ENCODE measurements around the gene TSSC4.

The TSSC4 gene

DNA sequence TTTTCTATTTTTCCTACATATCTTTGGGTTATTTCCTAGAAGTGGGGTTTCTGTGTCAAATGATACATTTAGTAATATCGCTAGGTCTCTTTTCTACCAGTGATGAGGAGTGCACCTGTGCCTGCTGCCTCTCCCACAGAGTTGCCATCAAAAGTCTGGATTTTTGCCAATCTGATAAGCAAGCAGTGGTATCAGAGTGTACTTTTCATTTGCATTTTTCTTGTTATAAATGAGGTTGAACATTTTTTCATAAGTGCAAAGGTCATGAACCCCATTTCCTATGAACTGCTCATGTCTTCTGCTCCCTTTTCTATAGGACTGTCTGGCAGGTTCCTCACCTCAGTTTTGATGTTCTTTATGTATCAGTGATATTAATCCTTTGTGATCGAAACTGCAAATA, 42.0 kb downstream of the TSSC4 start:
- peaks cover 21% of the 10 kb centered on the region for H3K27me3 Mint-ChIP-seq (ENCODE audit: low read depth)
- H3K27ac Mint-ChIP-seq = no peak overlapping the region
- H3K36me3 Mint-ChIP-seq (ENCODE audit: low read depth) = no peaks in the 10 kb centered on the region
- no peak overlapping the region for H3K4me3 Mint-ChIP-seq
- peaks cover 12% of the 10 kb centered on the region for H3K4me1 Mint-ChIP-seq (ENCODE audit: low read depth)
- H3K9me3 Mint-ChIP-seq = no peaks in the 10 kb centered on the region
- no peak for DNase-seq (ENCODE audit: low spot score)

DNA sequence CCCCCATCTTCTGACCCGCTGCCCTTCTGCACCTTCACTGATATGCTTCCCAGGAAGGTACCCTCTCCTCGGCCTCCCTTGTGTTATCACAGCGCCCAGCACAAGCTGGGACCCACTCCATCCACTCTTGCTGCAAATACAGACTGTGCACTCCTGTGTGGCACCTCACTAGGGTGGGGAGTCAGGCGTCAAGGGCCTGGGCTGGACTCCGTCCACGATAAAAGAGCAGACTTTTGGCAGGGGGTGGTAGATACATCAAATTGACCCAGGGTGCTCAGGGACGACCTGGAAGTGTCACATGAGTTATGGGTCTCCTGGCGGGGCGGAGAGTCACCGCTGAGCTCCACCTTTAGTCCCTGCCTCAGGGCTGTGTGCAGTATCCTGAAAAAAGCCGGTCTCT, 42.9 kb downstream of the TSSC4 start:
- H3K36me3 Mint-ChIP-seq (ENCODE audit: low read depth) = no peaks in the 10 kb centered on the region
- H3K4me3 Mint-ChIP-seq = peak overlapping the region; percentile 11
- no peak overlapping the region for H3K27ac Mint-ChIP-seq
- H3K4me1 Mint-ChIP-seq (ENCODE audit: low read depth) = peaks cover 12% of the 10 kb centered on the region
- no peaks in the 10 kb centered on the region for H3K9me3 Mint-ChIP-seq
- no peak for DNase-seq (ENCODE audit: low spot score)
- H3K27me3 Mint-ChIP-seq (ENCODE audit: low read depth) = peaks cover 17% of the 10 kb centered on the region

DNA sequence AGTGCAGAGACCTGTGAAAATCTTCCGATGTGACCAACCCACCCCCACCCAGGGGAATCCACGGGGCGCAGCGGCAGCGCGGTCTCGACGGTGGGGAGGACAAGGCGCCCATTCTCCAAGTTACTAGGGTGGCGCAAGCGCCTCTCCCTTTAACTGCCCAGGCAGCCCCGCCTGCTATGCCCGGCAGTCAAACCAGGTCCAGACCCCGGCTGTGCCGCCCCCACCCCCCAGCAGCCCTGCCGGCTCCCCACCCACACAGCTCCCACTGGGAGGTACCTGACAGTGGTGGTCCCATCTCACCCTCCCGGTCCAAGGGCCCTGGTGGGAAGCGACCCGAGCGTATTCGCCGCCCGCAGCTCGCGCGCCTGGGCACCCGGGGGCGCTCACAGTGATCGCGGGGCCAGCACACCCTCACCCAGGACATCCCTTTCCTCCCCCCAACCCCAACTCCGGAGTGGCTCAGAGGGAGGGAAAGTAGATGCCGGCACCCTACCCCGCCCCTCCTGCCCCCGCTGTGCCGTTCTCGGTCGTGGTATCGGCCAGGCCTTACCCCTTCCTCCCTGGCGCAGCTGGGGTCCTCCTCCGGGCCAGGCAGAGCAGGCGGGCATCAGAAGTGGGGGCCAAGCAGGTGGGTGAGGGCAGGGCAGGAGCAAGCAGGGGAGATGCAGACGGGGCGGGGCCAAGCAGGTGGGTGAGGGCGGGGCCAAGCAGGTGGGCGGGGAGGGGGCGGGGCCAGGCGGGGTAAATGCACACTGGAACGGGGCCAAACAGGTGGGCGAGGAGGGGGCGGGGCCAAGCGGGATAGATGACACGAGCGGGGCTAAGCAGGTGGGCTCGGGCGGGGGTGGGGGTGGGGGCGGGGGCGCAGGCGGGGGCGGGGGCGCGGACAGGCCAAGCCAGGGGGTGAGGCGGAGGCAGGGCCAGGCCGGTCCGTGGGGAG, 43.6 kb downstream of the TSSC4 start, which contains the start of gene TRPM5:
TSS of gene TRPM5 (minus strand) at position 634 of the 940 bp plus-strand sequence. CDS start 21,478 bp downstream, outside the sequence.
- DNase-seq (ENCODE audit: low spot score) = no peak
- no peaks in the 10 kb centered on the region for H3K36me3 Mint-ChIP-seq (ENCODE audit: low read depth)

DNA sequence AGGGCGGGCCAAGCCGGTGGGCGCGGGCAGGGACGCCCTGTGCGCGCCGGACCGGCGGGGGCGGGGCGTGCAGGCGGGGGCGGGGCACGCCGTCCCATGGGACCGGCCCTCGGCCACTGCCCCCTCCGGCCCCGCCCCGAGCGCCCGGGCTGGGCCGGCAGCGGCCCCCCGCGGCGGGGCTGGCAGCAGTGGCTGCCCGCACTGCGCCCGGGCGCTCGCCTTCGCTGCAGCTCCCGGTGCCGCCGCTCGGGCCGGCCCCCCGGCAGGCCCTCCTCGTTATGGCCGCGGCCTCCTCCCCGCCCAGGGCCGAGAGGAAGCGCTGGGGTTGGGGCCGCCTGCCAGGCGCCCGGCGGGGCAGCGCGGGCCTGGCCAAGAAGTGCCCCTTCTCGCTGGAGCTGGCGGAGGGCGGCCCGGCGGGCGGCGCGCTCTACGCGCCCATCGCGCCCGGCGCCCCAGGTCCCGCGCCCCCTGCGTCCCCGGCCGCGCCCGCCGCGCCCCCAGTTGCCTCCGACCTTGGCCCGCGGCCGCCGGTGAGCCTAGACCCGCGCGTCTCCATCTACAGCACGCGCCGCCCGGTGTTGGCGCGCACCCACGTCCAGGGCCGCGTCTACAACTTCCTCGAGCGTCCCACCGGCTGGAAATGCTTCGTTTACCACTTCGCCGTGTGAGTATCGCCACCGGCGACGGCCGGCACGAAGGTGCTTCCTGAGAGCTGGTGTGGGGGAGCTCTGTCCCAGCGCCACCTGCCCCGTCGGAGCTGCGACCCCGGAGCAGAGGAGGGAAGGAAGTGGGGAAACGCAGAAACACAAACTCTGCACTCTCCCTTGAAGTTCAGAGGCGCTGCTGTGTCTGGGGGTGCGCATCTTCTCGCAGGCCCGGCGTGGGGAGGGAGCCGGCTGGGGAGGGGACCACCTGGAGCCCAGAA, 44.5 kb downstream of the TSSC4 start, which contains the start of gene KCNQ1:
TSS of gene KCNQ1 (plus strand) at position 188 of the 925 bp plus-strand sequence. CDS start at position 279, 91 bp downstream.
- Mint-ChIP-seq H3K36me3 (ENCODE audit: low read depth) (no peaks in the 10 kb centered on the region), H3K4me3 (peak within 1 kb of the TSS; percentile 88), H3K9me3 (no peaks in the 10 kb centered on the region), H3K27me3 (ENCODE audit: low read depth) (peaks cover 14% of the 10 kb centered on the region), H3K4me1 (ENCODE audit: low read depth) (peaks cover 12% of the 10 kb centered on the region), H3K27ac (no peak within 1 kb of the TSS)
- peak; percentile 56 for DNase-seq (ENCODE audit: low spot score)

More for the DNA sequence above, 43.6 kb downstream of the TSSC4 start, which contains the start of gene TRPM5:
- H3K27me3 Mint-ChIP-seq (ENCODE audit: low read depth) = peaks cover 14% of the 10 kb centered on the region
- no peaks in the 10 kb centered on the region for H3K9me3 Mint-ChIP-seq
- H3K4me1 Mint-ChIP-seq (ENCODE audit: low read depth) = peaks cover 12% of the 10 kb centered on the region
- H3K4me3 Mint-ChIP-seq = peak within 1 kb of the TSS; percentile 88
- H3K27ac Mint-ChIP-seq = no peak within 1 kb of the TSS

DNA sequence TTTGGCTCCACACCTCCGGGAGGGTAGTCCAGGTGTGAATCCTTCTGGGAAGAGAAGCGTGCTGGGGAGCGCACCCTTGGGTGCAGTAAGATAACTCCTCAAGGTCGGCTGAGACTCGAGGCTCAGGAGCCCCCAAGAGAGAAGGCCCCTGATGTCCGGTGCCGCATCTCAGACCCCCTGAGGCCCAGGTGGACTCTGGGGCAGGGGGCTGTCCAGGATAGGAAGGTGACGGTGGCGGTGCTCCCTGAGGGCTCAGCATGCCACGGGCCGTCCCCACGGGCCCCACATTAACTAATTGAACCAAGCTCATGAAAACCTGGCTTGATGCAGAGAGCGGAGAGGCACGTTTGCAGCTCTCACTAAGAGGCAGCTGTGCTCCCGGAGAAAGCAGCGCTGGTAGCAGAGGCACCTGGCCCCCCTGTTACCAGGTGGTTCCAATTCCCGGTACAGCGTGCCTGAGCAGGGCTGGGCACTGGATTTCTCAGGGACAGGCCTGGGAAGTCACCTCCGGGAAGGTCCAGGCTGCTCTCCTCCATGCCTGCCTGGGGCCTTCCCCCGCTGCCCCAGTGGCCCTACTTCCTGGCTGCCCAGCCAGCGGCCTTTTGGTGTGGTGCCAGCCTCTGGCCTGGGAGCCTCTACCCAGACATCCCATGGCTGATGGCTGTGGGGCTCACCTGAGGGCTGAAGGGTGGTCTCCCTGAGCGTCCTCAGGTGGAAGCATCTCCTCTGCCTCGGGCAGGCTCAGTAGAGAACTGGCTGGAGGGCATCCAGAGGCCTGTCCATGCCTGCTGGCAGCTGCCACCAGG, 45.4 kb downstream of the TSSC4 start:
- H3K36me3 Mint-ChIP-seq (ENCODE audit: low read depth) = no peaks in the 10 kb centered on the region
- peaks cover 14% of the 10 kb centered on the region for H3K27me3 Mint-ChIP-seq (ENCODE audit: low read depth)
- peaks cover 12% of the 10 kb centered on the region for H3K4me1 Mint-ChIP-seq (ENCODE audit: low read depth)
- no peaks in the 10 kb centered on the region for H3K9me3 Mint-ChIP-seq
- no peak overlapping the region for H3K27ac Mint-ChIP-seq
- no peak for DNase-seq (ENCODE audit: low spot score)
- peak overlapping the region; percentile 88 for H3K4me3 Mint-ChIP-seq

DNA sequence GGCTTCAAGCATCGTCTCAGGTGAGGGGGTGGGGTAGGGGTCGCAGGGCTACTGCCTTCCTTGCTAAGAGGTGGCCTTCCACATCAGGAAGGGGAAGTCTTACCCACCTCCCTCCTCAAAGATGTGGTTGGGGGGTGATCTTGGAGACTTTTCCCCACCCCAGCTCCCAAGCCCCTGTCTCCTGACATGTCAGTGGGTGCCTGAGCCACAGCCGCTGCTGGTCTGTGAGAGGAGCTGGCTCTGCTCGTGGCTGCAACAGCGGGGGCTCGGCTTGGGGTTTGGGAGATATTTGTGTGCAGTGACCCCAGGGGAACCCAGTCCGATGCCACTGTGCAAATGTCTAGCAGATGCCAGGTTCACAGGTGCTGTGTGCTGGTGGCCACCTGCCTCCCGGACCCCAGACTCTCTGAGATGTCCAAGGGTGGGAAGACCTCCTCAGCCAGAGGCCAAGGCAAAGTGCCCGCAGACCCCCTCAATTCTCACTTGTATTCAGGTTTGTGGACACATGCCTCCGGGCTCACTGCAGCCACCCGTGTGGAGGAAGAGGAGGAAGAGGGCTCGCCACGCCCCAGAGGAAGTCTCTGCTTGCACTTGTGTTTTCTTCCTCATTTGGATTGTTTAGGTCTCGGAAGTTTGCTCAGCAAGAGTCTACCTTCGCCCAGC, 46.2 kb downstream of the TSSC4 start:
- H3K36me3 Mint-ChIP-seq (ENCODE audit: low read depth) = no peaks in the 10 kb centered on the region
- H3K27me3 Mint-ChIP-seq (ENCODE audit: low read depth) = peaks cover 14% of the 10 kb centered on the region
- no peak for DNase-seq (ENCODE audit: low spot score)
- H3K4me1 Mint-ChIP-seq (ENCODE audit: low read depth) = peaks cover 12% of the 10 kb centered on the region
- H3K9me3 Mint-ChIP-seq = no peaks in the 10 kb centered on the region
- peak overlapping the region; percentile 88 for H3K4me3 Mint-ChIP-seq
- peak overlapping the region; percentile 36 for H3K27ac Mint-ChIP-seq

DNA sequence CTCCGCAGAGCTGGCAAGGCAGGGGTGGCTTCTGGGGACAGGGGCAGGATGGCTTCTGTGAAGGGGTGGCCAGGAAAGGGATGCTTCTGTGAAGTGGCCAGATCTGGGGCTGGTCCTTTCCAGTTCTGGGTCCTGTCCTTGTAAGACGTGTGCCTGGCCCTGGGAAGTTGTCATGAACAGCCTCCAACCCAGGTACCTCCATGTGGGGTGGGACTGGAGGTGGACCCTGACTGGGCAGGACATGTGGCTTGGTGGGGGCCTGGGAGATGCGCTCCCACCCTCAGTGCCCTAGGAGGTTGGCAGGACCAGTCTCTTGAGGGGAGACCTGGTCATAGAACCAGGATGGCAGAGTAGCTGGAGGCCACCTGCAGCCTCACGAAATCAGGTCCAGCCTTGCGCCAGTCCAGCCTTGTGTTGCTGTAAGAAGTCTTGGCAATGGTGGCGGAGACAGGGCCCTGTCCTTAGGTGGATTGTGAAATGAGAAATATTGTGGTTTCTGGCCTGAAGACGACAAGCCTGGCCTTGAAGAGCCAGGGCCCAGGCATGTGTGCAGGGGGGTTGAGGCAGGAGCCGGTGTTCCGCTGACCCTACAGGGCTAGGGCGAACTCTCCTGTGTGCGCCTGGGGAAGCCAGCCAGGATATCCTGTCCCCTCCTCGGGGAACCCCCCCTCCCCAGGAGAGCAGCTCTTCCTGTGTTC, 46.9 kb downstream of the TSSC4 start:
- Mint-ChIP-seq H3K27me3 (ENCODE audit: low read depth) (peaks cover 14% of the 10 kb centered on the region), H3K9me3 (no peaks in the 10 kb centered on the region), H3K36me3 (ENCODE audit: low read depth) (no peaks in the 10 kb centered on the region), H3K4me1 (ENCODE audit: low read depth) (peaks cover 12% of the 10 kb centered on the region), H3K4me3 (peak overlapping the region; percentile 88), H3K27ac (peak overlapping the region; percentile 36)
- no peak for DNase-seq (ENCODE audit: low spot score)

DNA sequence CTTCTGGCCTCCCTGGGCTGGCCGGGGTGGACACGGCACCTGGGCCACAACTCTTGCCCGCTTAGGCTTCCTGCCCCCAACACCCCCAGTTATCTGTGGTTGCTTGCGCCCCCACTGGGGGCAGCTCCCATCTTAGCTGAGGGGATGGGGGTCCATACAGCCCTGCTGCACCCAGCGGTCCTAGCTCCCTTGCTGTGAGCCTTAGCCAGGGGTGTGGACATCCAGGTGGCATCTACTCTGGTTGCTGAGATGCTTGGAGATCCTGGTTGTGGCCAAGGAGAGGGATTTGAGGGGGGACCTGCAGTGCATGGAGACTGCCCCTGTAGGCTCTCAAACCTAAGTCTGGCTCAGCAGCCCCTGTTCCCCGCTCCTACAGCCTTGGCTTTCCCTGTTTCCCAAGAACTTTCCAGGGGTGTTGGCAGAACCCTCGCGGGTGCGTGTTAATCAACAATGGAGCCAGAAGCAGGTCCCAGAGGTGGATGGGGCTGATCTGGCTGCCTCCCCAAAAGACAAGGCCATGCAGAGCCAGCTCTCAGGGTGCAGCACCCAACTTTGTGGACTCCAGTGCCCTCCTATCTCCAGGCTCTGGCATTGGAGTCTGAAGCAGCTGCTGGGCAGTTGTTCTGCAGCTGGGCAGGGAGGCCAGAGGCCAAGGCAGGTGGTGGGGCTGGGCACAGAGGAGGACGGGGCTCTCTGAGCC, 47.6 kb downstream of the TSSC4 start:
- H3K4me1 Mint-ChIP-seq (ENCODE audit: low read depth) = peaks cover 12% of the 10 kb centered on the region
- no peak for DNase-seq (ENCODE audit: low spot score)
- H3K4me3 Mint-ChIP-seq = peak overlapping the region; percentile 88
- peaks cover 11% of the 10 kb centered on the region for H3K27me3 Mint-ChIP-seq (ENCODE audit: low read depth)
- H3K36me3 Mint-ChIP-seq (ENCODE audit: low read depth) = no peaks in the 10 kb centered on the region
- no peaks in the 10 kb centered on the region for H3K9me3 Mint-ChIP-seq
- no peak overlapping the region for H3K27ac Mint-ChIP-seq

DNA sequence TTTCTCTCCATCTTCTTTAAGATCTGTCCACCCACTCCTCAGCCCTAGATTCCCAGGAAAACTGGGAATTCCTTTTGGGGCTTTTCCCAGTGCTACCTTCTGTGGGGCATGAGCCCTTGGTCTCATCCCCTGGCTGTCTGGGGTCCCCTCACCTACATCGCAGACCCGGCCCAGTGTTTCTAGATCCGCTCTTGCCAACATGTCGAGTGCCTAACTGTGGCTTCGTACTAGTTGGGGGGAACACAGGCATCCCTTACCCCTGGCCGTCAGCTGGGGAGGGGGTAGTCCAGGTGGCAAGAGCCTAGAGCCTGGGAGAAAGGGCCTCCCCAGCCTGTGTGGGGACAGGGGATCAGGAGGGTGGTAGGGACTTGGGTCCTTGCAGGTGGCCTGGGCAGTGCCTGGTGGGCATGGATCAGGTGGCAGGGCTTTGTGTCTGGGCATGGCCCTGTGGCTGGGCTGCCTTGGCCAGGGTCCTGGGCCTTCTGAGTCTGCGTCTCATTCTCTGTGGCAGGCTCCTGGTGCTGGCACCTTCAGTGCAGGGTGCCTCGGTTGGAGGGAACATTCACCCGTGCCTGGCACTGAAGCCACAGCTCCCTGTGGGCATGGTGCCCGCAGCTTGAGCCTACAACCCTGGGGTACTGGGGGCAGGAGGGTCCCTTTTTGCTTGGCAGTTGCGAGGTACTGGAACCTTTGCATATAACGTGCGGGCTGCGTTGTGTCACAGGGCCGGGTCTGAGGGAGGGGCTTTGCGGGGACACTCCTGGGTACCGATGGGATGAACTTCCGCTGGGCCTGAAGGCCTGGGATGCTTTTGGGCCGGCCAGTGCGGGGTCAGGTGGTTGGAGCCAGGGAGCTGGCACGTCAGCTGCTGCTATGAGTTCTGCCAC, 48.4 kb downstream of the TSSC4 start:
- peaks cover 11% of the 10 kb centered on the region for H3K4me1 Mint-ChIP-seq (ENCODE audit: low read depth)
- no peak overlapping the region for H3K4me3 Mint-ChIP-seq
- no peaks in the 10 kb centered on the region for H3K9me3 Mint-ChIP-seq
- H3K27me3 Mint-ChIP-seq (ENCODE audit: low read depth) = peaks cover 5% of the 10 kb centered on the region
- no peaks in the 10 kb centered on the region for H3K36me3 Mint-ChIP-seq (ENCODE audit: low read depth)
- no peak for DNase-seq (ENCODE audit: low spot score)
- H3K27ac Mint-ChIP-seq = no peak overlapping the region

DNA sequence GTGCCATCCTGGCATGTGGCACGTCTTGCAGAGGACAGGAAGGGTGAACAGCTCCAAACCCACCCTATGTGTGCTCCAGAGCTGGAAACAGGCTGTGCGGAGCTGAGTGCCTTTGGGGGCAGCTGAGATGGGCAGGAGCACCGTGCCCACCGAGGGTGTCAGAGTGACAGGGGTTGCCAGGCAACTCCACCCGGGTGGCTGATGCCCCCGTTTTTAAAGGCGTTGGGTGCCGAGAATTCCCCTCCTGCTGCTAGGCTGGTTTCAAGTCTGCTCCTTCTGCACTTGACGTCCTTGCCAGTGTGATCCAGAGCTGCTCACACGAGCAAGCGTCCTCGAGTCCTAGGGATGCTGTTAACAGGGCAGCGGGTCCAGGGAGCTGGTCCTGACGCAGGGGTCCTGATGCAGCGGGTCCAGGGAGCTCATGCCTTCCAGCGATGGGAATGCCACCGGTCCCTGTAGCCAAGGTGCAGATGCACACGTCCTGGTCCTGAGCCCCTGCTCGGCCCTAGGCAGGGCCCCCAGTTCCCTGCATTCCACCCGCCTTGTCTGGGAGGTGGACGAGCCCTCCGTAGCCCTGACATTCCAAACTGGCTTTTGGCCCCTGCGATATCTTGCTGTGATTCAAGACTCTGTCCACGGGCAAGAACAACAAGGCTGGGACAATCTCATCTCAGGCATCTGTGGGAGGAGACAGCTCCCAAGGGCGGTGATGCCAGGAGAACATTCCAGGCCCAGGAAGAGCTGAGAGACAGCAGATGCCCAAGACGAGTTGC, 49.2 kb downstream of the TSSC4 start:
- no peak overlapping the region for H3K27ac Mint-ChIP-seq
- peaks cover 8% of the 10 kb centered on the region for H3K27me3 Mint-ChIP-seq (ENCODE audit: low read depth)
- peaks cover 11% of the 10 kb centered on the region for H3K4me1 Mint-ChIP-seq (ENCODE audit: low read depth)
- H3K9me3 Mint-ChIP-seq = no peaks in the 10 kb centered on the region
- no peaks in the 10 kb centered on the region for H3K36me3 Mint-ChIP-seq (ENCODE audit: low read depth)
- H3K4me3 Mint-ChIP-seq = no peak overlapping the region
- no peak for DNase-seq (ENCODE audit: low spot score)
